Peyer's patch (tissue), 4 donors: ENCODE measurements around the gene ENO1. TPM values are rescaled to one million over a fixed set of nuclear protein-coding genes. Genes with fewer than 3 reads are reported as not detected.
A peak's percentile ranks its signal among the peaks of the same experiment; 100 is the strongest.

Experiments
- DNase-seq, 3 donors: peaks; one replicate each; pipeline ENCODE4 v3.0.0-alpha.2; 2017 to 2019
- H3K27ac ChIP-seq, 4 donors: fragments of 200-600 bp; sonication (generic); one replicate each; pipeline ENCODE4 v1.5.1; 2016 to 2019
- H3K27me3 ChIP-seq, 2 donors: fragments of 200-600 bp; sonication (generic); one replicate each; pipeline ENCODE4 v1.5.1; 2019
- H3K36me3 ChIP-seq, 3 donors: fragments of 200-600 bp; sonication (generic); one replicate each; pipeline ENCODE4 v1.5.1; 2016 to 2019
- H3K4me1 ChIP-seq, 4 donors: fragments of 200-600 bp; sonication (generic); one replicate each; pipeline ENCODE4 v1.5.1; 2016 to 2019
- H3K4me3 ChIP-seq, 4 donors: fragments of 200-600 bp; sonication (generic); 1 replicate in 3 of 4; 2 replicates in 1 of 4; pipeline ENCODE4 v1.5.1; 2016 to 2019; ENCODE audit warnings: mild to moderate bottlenecking in 1 of 4
- H3K9me3 ChIP-seq, 4 donors: fragments of 200-600 bp; sonication (generic); one replicate each; pipeline ENCODE4 v1.5.1; 2016 to 2019; ENCODE audit warnings: mild to moderate bottlenecking in 1 of 4
- CTCF ChIP-seq, 6 experiments: fragments of 450-650 bp in 4 of 6; fragments of 200-600 bp in 2 of 6; sonication (generic) in 1 of 6; IDR thresholded peaks; one replicate each; pipeline ENCODE4 v1.5.1; 2017 to 2019; ENCODE audit warnings: antibody characterized with exemption in 6 of 6, mild to moderate bottlenecking in 3 of 6, moderate library complexity in 1 of 6
- POLR2A ChIP-seq, 2 donors: fragments of 450-650 bp; IDR thresholded peaks; one replicate each; pipeline ENCODE4 v1.5.1; 2017; ENCODE audit warnings: antibody characterized with exemption in 2 of 2, mild to moderate bottlenecking in 2 of 2, moderate library complexity in 2 of 2
- total RNA-seq, 4 donors: library from RNA; depleted of rRNA; stranded (reverse); fragments of >200 nt; gene quantifications; one replicate each; pipeline ENCODE4 v1.1.0, GENCODE V29; 2016

ENO1 gene
- total RNA-seq, 4 donors from 2014 or later: 355 to 547 (median 484) TPM

DNA sequence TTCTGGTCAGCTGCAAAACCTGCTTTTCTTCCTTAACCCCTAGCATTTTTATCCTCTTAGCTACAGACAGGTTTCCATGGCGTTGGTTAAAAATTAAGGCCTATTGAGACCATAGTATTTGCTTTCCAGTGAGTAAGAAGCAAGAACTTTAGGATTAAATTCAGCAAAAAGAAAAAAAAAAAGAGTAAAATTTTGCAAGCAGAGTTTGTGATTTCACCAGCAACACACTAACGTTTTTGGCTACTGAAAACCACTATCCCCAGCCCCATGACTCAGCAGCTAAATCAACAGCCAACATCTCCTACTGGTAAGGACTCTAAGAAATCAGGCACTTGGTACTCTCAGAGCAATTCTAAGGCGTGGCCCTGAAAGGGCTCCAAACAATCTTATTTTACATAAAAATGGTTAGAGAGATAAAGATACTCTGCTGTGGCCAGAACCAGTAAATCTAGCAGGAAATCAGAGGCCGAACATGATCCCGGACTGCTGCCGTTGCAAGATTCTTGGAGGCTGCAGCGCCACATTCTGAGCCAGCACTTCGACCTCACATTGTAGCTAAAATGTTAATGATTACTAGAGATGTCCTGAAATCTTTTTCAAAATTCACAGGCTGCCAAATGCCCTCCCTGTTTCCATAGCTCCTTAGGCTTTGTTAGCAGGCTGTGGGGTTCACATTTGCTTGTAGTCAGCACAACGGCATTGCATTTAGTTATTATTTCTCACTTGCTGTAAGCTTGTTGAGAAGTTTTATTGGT lies 1.6 kb upstream of the ENO1 start:
- Histone ChIP-seq H3K9me3 (no peaks in the 10 kb centered on the region), H3K27ac (peak overlapping the region; percentile 95 to 100 (median 98)), H3K4me1 (peaks cover 0 to 36% (median 14%) of the 10 kb centered on the region in 4 donors), H3K27me3 (no peaks in the 10 kb centered on the region), H3K36me3 (peaks cover 0 to 6% (median 0%) of the 10 kb centered on the region in 3 donors), H3K4me3 (peak overlapping the region in 2 of 4 donors; percentile 79 to 81)
- DNase-seq: peak in 2 of 3 donors; percentile 62 to 70
- peak in 1 of 6 experiments; percentile 1 for TF ChIP-seq CTCF (IDR thresholded peaks at IDR 0.05)
- peak in 1 of 2 donors; percentile 20 for TF ChIP-seq POLR2A (IDR thresholded peaks at IDR 0.05)

DNA sequence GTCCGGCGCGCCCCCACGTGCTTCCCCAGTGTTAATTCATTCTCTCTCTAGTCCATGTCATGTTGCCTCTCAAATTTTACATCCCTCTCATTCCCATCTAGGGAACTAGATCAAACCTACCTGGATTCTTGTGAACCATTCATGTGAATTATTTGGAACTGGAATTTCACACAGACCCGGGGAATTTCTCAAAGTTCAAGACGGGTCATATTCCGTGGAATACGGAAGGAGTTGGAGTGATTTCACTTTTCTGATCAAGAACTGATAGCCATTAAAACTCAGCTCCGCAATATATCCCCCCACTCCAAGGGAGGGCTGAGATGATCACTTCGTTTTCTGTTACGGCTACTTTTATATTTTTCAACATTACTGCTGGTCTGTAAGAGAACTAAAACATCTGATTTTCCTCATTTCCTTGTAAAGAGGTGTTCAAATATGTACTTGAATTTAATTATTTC lies 1.0 kb upstream of the ENO1 start:
- Histone ChIP-seq H3K9me3 (no peaks in the 10 kb centered on the region), H3K4me1 (peaks cover 0 to 42% (median 14%) of the 10 kb centered on the region in 4 donors), H3K27ac (peak overlapping the region; percentile 95 to 100 (median 98)), H3K36me3 (peaks cover 0 to 11% (median 0%) of the 10 kb centered on the region in 3 donors), H3K27me3 (no peaks in the 10 kb centered on the region), H3K4me3 (peak overlapping the region; percentile 79 to 97 (median 80))
- DNase-seq: no peak
- TF ChIP-seq POLR2A (IDR thresholded peaks at IDR 0.05) (no peak), CTCF (IDR thresholded peaks at IDR 0.05) (peak in 3 of 6 experiments; percentile 10 to 30 (median 13))

GRCh38 chr1:8878698-8879463 lies 395 bp upstream of the ENO1 start:
- no peaks in the 10 kb centered on the region for H3K9me3 ChIP-seq
- peak overlapping the region; percentile 95 to 100 (median 98) for H3K27ac ChIP-seq
- TF ChIP-seq CTCF (IDR thresholded peaks at IDR 0.05) (peak in 1 of 6 experiments; percentile 1), POLR2A (IDR thresholded peaks at IDR 0.05) (peak; percentile 7 to 49)
- no peaks in the 10 kb centered on the region for H3K27me3 ChIP-seq
- DNase-seq: peak; percentile 98 to 99 (median 99)
- H3K4me3 ChIP-seq: peak overlapping the region; percentile 79 to 97 (median 80)
- H3K4me1 ChIP-seq: peaks cover 3 to 48% (median 18%) of the 10 kb centered on the region in 4 donors
- peaks cover 0 to 15% (median 0%) of the 10 kb centered on the region in 3 donors for H3K36me3 ChIP-seq

DNA sequence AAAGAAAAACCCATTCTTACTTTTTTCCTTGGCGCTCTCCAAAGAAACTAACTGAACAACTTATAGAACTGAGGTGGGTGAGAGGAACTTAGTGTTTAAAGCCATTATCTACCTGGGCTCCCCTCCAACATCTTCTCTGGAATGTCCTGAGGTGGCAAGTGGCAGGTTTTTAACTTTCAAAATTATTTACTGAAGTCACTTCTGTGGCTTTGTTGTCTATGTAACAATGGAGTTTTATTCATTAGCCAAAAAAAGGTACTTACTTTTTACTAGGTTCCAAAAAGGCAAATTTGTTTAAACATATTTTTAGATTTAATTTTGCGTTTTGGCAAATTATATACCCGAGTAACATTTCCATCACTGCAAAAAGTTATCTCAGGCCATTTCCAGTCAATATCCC lies 2.4 kb downstream of the ENO1 start:
- Histone ChIP-seq H3K4me1 (peaks cover 9 to 75% (median 25%) of the 10 kb centered on the region in 4 donors), H3K4me3 (peak overlapping the region in 2 of 4 donors; percentile 79), H3K27me3 (no peaks in the 10 kb centered on the region), H3K36me3 (peaks cover 0 to 42% (median 0%) of the 10 kb centered on the region in 3 donors), H3K9me3 (no peaks in the 10 kb centered on the region), H3K27ac (peak overlapping the region in 1 of 4 donors; percentile 6)
- TF ChIP-seq CTCF (IDR thresholded peaks at IDR 0.05): no peak
- no peak for TF ChIP-seq POLR2A (IDR thresholded peaks at IDR 0.05)
- no peak for DNase-seq

- peak overlapping the region in 2 of 4 donors; percentile 48 to 65 for H3K27ac ChIP-seq
- H3K36me3 ChIP-seq: peaks cover 0 to 49% (median 0%) of the 10 kb centered on the region in 3 donors
- peaks cover 9 to 75% (median 25%) of the 10 kb centered on the region in 4 donors for H3K4me1 ChIP-seq
- H3K9me3 ChIP-seq: no peaks in the 10 kb centered on the region
- TF ChIP-seq POLR2A (IDR thresholded peaks at IDR 0.05) (no peak), CTCF (IDR thresholded peaks at IDR 0.05) (no peak)
- no peaks in the 10 kb centered on the region for H3K27me3 ChIP-seq
- H3K4me3 ChIP-seq: no peak overlapping the region
- DNase-seq: no peak
These were observed 3.1 kb downstream of the ENO1 start for GRCh38 chr1:8875216-8875861.
